Measurements from ENCODE around the gene ZSCAN25. TPM values are rescaled to one million over a fixed set of nuclear protein-coding genes. Genes with fewer than 3 reads are reported as not detected.

Gene ZSCAN25
- total RNA-seq, 1 experiment from 2014 or later, result 20.6 TPM

DNA sequence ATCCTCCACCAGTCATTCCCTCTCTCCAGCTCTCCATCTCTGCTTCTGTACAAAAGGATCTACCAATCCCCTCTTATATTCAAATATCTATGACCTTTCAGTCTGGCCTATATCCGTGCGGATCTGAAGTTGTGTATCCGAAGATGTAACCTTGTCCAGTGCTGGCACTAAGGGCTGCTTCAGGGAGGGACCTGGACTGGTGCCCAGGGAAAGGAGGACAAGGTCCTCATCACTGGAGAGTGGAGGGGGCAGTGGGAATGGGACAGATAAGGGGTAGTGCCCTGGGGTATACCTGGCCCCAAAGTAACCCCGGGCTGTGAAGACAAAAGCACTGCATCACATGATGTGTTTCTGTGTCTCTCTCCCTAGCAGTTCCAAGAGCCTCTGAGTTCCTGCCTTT lies 16.9 kb upstream of the ZSCAN25 start:
- intact Hi-C loops (cut with micrococcal nuclease; ENCODE audit: unreplicated experiment), result no loop called here
- Histone ChIP-seq H3K27me3 (replicated peaks; ENCODE audit: insufficient read depth, low read depth, low read length, poor library complexity) (no peaks in the 10 kb centered on the region), H3K27ac (ENCODE audit: low read depth, low read length, poor library complexity, severe bottlenecking) (no peak overlapping the region), H3K36me3 (ENCODE audit: insufficient read depth, low read length, poor library complexity, severe bottlenecking) (no peaks in the 10 kb centered on the region), H3K4me1 (ENCODE audit: insufficient read depth, low read length, poor library complexity, severe bottlenecking) (no peaks in the 10 kb centered on the region), H3K4me3 (ENCODE audit: low read depth, low read length, poor library complexity, severe bottlenecking) (no peak overlapping the region), H3K9me3 (ENCODE audit: low read depth, low read length, poor library complexity, severe bottlenecking) (no peaks in the 10 kb centered on the region)
- no peak for DNase-seq (ENCODE audit: low spot score)
- CTCF ChIA-PET, result interaction anchor here (1.0 kb wide), 1 partner anchor 296 kb away, joined by 3 read pairs; no protein-coding TSS in a partner anchor
- POLR2A ChIA-PET (ENCODE audit: low non-redundant PET), result no interaction called here
- no peak for TF ChIP-seq EZH2 (IDR thresholded peaks at IDR 0.05; ENCODE audit: borderline replicate concordance, low read depth, low read length, poor library complexity, severe bottlenecking)
- TF ChIP-seq, protein P1, sequence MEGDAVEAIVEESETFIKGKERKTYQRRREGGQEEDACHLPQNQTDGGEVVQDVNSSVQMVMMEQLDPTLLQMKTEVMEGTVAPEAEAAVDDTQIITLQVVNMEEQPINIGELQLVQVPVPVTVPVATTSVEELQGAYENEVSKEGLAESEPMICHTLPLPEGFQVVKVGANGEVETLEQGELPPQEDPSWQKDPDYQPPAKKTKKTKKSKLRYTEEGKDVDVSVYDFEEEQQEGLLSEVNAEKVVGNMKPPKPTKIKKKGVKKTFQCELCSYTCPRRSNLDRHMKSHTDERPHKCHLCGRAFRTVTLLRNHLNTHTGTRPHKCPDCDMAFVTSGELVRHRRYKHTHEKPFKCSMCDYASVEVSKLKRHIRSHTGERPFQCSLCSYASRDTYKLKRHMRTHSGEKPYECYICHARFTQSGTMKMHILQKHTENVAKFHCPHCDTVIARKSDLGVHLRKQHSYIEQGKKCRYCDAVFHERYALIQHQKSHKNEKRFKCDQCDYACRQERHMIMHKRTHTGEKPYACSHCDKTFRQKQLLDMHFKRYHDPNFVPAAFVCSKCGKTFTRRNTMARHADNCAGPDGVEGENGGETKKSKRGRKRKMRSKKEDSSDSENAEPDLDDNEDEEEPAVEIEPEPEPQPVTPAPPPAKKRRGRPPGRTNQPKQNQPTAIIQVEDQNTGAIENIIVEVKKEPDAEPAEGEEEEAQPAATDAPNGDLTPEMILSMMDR (conservative IDR thresholded peaks at IDR 0.05; ENCODE audit: low read depth, low read length), result no peak
- no TSS peak for BruUV-seq (replicated peaks)

DNA sequence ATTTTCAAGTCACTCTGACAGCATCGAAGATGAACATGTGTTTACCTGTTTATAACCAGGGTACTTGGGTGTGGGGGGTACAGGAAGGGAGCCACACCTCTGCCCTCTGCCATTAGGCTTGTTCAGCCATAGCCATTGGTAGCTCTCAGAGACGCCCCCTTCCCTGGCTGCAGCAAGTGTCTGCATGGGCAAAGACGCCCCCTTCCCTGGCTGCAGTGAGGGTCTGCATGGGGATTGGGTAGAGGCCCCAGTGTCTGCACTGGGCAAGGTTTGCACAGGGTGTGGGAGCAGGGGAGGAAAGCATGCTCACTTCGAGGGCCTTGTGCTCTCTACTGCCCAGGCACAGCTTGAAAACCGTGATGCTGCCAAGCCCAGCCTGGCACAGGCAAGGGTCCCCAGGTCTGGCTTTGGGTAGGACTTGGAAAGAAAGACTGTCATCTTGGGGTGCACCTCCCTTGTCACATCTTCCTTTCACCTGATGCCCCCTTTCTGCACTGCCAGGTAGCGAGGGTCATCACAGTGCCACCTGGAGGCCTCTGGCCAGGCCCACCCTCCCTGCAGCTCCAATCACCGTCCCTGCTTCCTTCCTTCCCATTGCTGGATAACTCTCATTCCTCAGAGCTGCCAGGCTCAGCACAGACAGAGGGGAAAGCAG lies 15.0 kb upstream of the ZSCAN25 start:
- Histone ChIP-seq H3K36me3 (ENCODE audit: insufficient read depth, low read length, poor library complexity, severe bottlenecking) (no peaks in the 10 kb centered on the region), H3K4me3 (ENCODE audit: low read depth, low read length, poor library complexity, severe bottlenecking) (no peak overlapping the region), H3K9me3 (ENCODE audit: low read depth, low read length, poor library complexity, severe bottlenecking) (no peaks in the 10 kb centered on the region), H3K27ac (ENCODE audit: low read depth, low read length, poor library complexity, severe bottlenecking) (no peak overlapping the region), H3K4me1 (ENCODE audit: insufficient read depth, low read length, poor library complexity, severe bottlenecking) (no peaks in the 10 kb centered on the region), H3K27me3 (replicated peaks; ENCODE audit: insufficient read depth, low read depth, low read length, poor library complexity) (no peaks in the 10 kb centered on the region)
- intact Hi-C loops (cut with micrococcal nuclease; ENCODE audit: unreplicated experiment), result no loop called here
- BruUV-seq (replicated peaks), result no TSS peak
- CTCF ChIA-PET, result no interaction called here
- TF ChIP-seq EZH2 (IDR thresholded peaks at IDR 0.05; ENCODE audit: borderline replicate concordance, low read depth, low read length, poor library complexity, severe bottlenecking), result no peak
- TF ChIP-seq, protein P1 (conservative IDR thresholded peaks at IDR 0.05; ENCODE audit: low read depth, low read length), result no peak
- POLR2A ChIA-PET (ENCODE audit: low non-redundant PET), result no interaction called here
- no peak for DNase-seq (ENCODE audit: low spot score)

- Histone ChIP-seq H3K4me3 (ENCODE audit: low read depth, low read length, poor library complexity, severe bottlenecking) (no peak overlapping the region), H3K27ac (ENCODE audit: low read depth, low read length, poor library complexity, severe bottlenecking) (no peak overlapping the region), H3K9me3 (ENCODE audit: low read depth, low read length, poor library complexity, severe bottlenecking) (no peaks in the 10 kb centered on the region), H3K27me3 (replicated peaks; ENCODE audit: insufficient read depth, low read depth, low read length, poor library complexity) (no peaks in the 10 kb centered on the region), H3K4me1 (ENCODE audit: insufficient read depth, low read length, poor library complexity, severe bottlenecking) (no peaks in the 10 kb centered on the region), H3K36me3 (ENCODE audit: insufficient read depth, low read length, poor library complexity, severe bottlenecking) (no peaks in the 10 kb centered on the region)
- CTCF ChIA-PET, result no interaction called here
- no TSS peak for BruUV-seq (replicated peaks)
- POLR2A ChIA-PET (ENCODE audit: low non-redundant PET), result no interaction called here
- no peak for DNase-seq (ENCODE audit: low spot score)
- intact Hi-C loops (cut with micrococcal nuclease; ENCODE audit: unreplicated experiment), result no loop called here
- TF ChIP-seq, protein P1 (conservative IDR thresholded peaks at IDR 0.05; ENCODE audit: low read depth, low read length), result no peak
- no peak for TF ChIP-seq EZH2 (IDR thresholded peaks at IDR 0.05; ENCODE audit: borderline replicate concordance, low read depth, low read length, poor library complexity, severe bottlenecking)
These were observed 11.2 kb upstream of the ZSCAN25 start for GRCh38 chr7:99605527-99605926.
